ENCODE data around the gene ADSS1.

GRCh38 chr14:104732931-104733681 lies 9.1 kb downstream of the ADSS1 start:
- no peak for TF ChIP-seq FOXM1 (IDR thresholded peaks at IDR 0.05; ENCODE audit: borderline replicate concordance, low read depth)
- TF ChIP-seq EGR1 (IDR thresholded peaks at IDR 0.05), result no peak
- no peak for TF ChIP-seq USF1 (IDR thresholded peaks at IDR 0.05)
- TF ChIP-seq REST (IDR thresholded peaks at IDR 0.05; ENCODE audit: low read depth), result no peak
- TF ChIP-seq NFIC (IDR thresholded peaks at IDR 0.05), result no peak
- TF ChIP-seq EP300 (IDR thresholded peaks at IDR 0.05; ENCODE audit: borderline replicate concordance), result no peak
- no peak for TF ChIP-seq YY1 (IDR thresholded peaks at IDR 0.05; ENCODE audit: low read depth)
- TF ChIP-seq MAX (IDR thresholded peaks at IDR 0.05), result no peak
- TF ChIP-seq CREB1 (IDR thresholded peaks at IDR 0.05; ENCODE audit: low read depth), result no peak
- no peak for TF ChIP-seq RAD21 (IDR thresholded peaks at IDR 0.05; ENCODE audit: low read depth)
- no peak for TF ChIP-seq TAF1 (IDR thresholded peaks at IDR 0.05; ENCODE audit: low read depth)
- TF ChIP-seq TEAD4 (IDR thresholded peaks at IDR 0.05), result no peak
